HepG2 (cell line): ENCODE measurements around the gene SLC17A9. TPM values are rescaled to one million over a fixed set of nuclear protein-coding genes. Genes with fewer than 3 reads are reported as not detected.

Experiments used
- ARID3A ChIP-seq: IDR thresholded peaks from 2 replicates; pipeline ENCODE4 v1.6.1; 2012; ENCODE audit warnings: low read depth, low read length, improper control_type of control experiment
- ETV5 ChIP-seq: IDR thresholded peaks from 2 replicates; pipeline ENCODE4 v1.6.1; 2018; ENCODE audit warnings: missing biosample characterization, missing genetic modification reagents, inconsistent platforms, borderline replicate concordance
- GRHL1 ChIP-seq: sonication (generic); formaldehyde crosslinking; conservative IDR thresholded peaks from 2 replicates; pipeline ENCODE4 v1.8.0; 2022; ENCODE audit warnings: missing genetic modification reagents
- KMT2A ChIP-seq: sonication (generic); formaldehyde crosslinking; IDR thresholded peaks from 2 replicates; pipeline ENCODE4 v1.4.0; 2020; ENCODE audit warnings: missing genetic modification reagents
- NFIB ChIP-seq: sonication (generic); formaldehyde crosslinking; IDR thresholded peaks from 2 replicates; pipeline ENCODE4 v1.9.0; 2021; ENCODE audit warnings: missing genetic modification reagents, mild to moderate bottlenecking, borderline replicate concordance
- PAWR ChIP-seq: sonication (generic); formaldehyde crosslinking; IDR thresholded peaks from 2 replicates; pipeline ENCODE4 v1.4.0; 2020; ENCODE audit warnings: missing genetic modification reagents, mild to moderate bottlenecking, borderline replicate concordance
- POGK ChIP-seq: sonication (generic); formaldehyde crosslinking; conservative IDR thresholded peaks from 2 replicates; pipeline ENCODE4 v1.8.0; 2022; ENCODE audit warnings: mild to moderate bottlenecking, moderate library complexity, missing genetic modification reagents
- RAD51 ChIP-seq: fragments of 450-650 bp; IDR thresholded peaks from 2 replicates; pipeline ENCODE4 v1.6.1; 2016; ENCODE audit warnings: borderline replicate concordance
- SRY ChIP-seq: sonication (generic); formaldehyde crosslinking; IDR thresholded peaks from 2 replicates; pipeline ENCODE4 v1.8.0; 2022; ENCODE audit warnings: mild to moderate bottlenecking, missing genetic modification reagents
- TBP ChIP-seq: sonication (generic); formaldehyde crosslinking; IDR thresholded peaks from 2 replicates; pipeline ENCODE4 v1.5.0; 2020; ENCODE audit warnings: missing genetic modification reagents
- THAP7 ChIP-seq: sonication (generic); formaldehyde crosslinking; IDR thresholded peaks from 2 replicates; pipeline ENCODE4 v1.8.1; 2023; ENCODE audit warnings: mild to moderate bottlenecking, missing genetic modification reagents
- ZBTB1 ChIP-seq: sonication (generic); formaldehyde crosslinking; IDR thresholded peaks from 2 replicates; pipeline ENCODE4 v1.4.0; 2020; ENCODE audit warnings: missing genetic modification reagents, borderline replicate concordance
- ZMYM2 ChIP-seq: sonication (generic); formaldehyde crosslinking; IDR thresholded peaks from 2 replicates; pipeline ENCODE4 v1.8.0; 2022; ENCODE audit warnings: mild to moderate bottlenecking, missing genetic modification reagents
- ZNF142 ChIP-seq: sonication (generic); formaldehyde crosslinking; IDR thresholded peaks from 2 replicates; pipeline ENCODE4 v1.4.0; 2020; ENCODE audit warnings: missing genetic modification reagents
- ZNF335 ChIP-seq: sonication (generic); formaldehyde crosslinking; IDR thresholded peaks from 2 replicates; pipeline ENCODE4 v1.4.0; 2020; ENCODE audit warnings: missing genetic modification reagents
- ZNF740 ChIP-seq: sonication (generic); formaldehyde crosslinking; IDR thresholded peaks from 2 replicates; pipeline ENCODE4 v1.4.0; 2020; ENCODE audit warnings: missing genetic modification reagents
- polyA plus RNA-seq, 8 experiments: library from polyadenylated mRNA; depleted of rRNA in 3 of 8; stranded (reverse) in 7 of 8; unstranded in 1 of 8; fragments of >200 nt; fragmentation: Illumina TruSeq in 4 of 8; extraction: Trizol in 4 of 8; gene quantifications; 2 replicates each; pipeline versions ENCODE4 v1.2.1 to v1.2.3, GENCODE V29; 2011 to 2016; ENCODE audit warnings: low read depth in 4 of 8, missing spikeins in 1 of 8, mixed read lengths in 1 of 8; ENCODE audit not compliant: insufficient read depth in 1 of 8
- total RNA-seq, 5 experiments: library from RNA; depleted of rRNA; stranded (reverse); fragments of >200 nt; fragmentation: Illumina TruSeq; extraction: Trizol; gene quantifications; 2 replicates each; pipeline ENCODE4 v1.2.3, GENCODE V29; 2016; ENCODE audit warnings: low read depth in 1 of 5

The SLC17A9 gene
- total and polyA plus RNA-seq, 2 of the 13 experiments (the other 11 are each of a cell fraction or from before 2014, with no cell fraction given), result 110 to 191 TPM

- TF ChIP-seq POGK (CRISPR knock-in tag) (peak; percentile 45), KMT2A (CRISPR knock-in tag) (peak; percentile 54; the same call in 1 of the 2 replicates), NFIB (CRISPR knock-in tag) (no peak), ETV5 (0 out of 2 replicates have a peak, but pooled peaks have one; percentile 23), ZMYM2 (CRISPR knock-in tag) (no peak), ARID3A (no peak), ZNF142 (no peak), ZNF740 (0 out of 2 replicates have a peak, but pooled peaks have one; percentile 60), RAD51 (no peak), TBP (CRISPR knock-in tag) (no peak), PAWR (CRISPR knock-in tag) (no peak), ZNF335 (CRISPR knock-in tag) (no peak), GRHL1 (no peak), THAP7 (0 out of 2 replicates have a peak, but pooled peaks have one; percentile 29), ZBTB1 (CRISPR knock-in tag) (no peak), SRY (CRISPR knock-in tag) (no peak)
Observed at GRCh38 chr20:62968378-62969178, 16.1 kb downstream of the SLC17A9 start (continued).
